ENCODE results near the gene STK39.

STK39 gene

DNA sequence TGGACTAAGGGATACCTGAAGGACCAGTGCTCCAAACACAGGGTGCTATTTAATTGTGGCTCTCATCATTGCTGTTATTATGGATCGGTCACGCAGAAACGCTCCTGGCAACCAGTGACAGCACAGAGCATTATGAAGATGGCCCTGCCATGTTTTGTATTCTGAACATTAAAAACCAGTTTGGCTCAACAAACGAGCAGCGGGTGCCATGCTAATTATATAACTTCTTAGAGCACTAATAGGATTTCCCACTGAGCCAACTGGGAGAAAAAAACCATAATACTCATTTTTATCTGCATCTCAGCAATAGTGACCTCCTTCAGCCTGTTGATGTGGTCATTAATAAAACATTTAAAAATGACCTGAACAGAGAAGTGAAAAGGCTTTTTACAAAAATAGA lies 212.8 kb downstream of the STK39 start:
- DNase-seq: no peak

DNA sequence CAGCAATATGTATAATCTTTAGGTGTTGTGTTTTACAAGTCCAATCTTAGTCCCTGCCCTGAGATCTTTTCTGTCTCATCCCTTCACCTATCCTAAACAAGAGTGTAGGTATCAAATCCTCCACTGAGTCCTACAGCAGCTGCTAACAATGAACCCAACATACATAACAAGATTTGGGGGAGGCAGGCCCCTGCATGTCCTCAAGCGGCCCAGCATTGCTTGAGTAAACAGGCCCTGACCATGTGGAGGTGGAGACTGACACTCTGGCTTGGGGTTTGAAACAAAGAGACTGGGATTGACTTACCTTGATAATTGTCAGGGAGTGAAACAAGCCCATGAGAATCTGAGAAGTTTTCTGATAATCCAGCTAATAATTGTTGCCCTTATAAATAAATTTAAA lies 213.4 kb downstream of the STK39 start:
- no peak for DNase-seq

GRCh38 chr2:168032091-168032490 lies 215.3 kb downstream of the STK39 start:
- no peak for DNase-seq

DNA sequence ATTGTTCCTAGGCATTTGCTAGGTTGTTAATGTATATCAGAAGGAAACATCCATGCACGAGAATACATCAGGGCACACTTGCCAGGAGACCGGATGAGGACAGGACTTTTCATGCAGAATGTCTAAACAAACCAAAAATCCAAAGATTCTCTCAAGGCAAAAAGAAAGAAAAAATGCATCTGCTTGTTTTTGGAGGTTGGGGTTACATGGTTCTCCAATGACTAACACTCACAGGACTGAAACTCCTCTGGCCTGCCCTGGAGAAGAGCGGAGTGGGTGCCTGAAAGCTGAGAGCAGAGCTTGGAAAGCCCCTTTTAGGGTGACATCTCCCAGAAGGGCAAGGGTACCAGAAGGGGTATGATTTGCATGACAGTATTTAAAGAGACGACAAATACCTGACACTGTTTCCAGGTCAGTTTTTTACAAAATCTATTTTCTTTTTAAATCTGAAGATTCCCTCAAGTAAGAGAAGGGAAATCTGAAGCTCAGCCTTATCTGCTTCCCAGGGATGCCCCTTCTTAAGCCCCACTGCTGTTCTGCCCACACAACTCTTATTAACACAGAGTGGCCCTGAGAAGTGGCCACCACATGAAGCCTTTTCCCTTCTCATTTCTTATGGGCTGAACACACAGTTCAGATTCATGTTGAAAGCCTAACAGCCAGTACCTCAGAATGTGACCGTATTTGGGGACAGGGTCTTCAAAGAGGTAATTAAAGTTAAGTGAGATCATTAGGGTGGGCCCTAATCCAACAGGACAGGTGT lies 216.4 kb downstream of the STK39 start:
- DNase-seq: no peak

GRCh38 chr2:168029071-168029470 lies 218.3 kb downstream of the STK39 start:
- no peak for DNase-seq

GRCh38 chr2:168028362-168028761 lies 219.0 kb downstream of the STK39 start:
- DNase-seq: no peak

GRCh38 chr2:168025487-168026202 lies 221.8 kb downstream of the STK39 start:
- DNase-seq: no peak

DNA sequence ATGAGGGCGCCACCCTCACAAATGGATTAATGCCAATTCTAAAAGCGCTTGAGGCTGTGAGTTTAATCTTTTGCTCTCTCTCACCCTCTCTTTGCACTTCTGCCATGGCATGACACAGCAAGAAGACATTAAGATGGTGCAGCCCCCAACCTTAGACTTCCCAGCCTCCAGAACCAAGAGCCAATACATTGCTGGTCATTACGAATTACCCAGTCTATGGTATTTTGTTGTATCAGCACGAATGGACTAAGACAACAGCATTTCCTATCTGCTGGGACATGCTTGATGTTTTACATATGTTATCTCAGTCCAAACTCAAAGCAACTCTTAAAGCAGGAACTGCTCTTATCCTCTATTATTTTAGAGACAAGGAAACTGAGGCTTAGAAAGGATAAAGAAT lies 222.9 kb downstream of the STK39 start:
- no peak for DNase-seq

DNA sequence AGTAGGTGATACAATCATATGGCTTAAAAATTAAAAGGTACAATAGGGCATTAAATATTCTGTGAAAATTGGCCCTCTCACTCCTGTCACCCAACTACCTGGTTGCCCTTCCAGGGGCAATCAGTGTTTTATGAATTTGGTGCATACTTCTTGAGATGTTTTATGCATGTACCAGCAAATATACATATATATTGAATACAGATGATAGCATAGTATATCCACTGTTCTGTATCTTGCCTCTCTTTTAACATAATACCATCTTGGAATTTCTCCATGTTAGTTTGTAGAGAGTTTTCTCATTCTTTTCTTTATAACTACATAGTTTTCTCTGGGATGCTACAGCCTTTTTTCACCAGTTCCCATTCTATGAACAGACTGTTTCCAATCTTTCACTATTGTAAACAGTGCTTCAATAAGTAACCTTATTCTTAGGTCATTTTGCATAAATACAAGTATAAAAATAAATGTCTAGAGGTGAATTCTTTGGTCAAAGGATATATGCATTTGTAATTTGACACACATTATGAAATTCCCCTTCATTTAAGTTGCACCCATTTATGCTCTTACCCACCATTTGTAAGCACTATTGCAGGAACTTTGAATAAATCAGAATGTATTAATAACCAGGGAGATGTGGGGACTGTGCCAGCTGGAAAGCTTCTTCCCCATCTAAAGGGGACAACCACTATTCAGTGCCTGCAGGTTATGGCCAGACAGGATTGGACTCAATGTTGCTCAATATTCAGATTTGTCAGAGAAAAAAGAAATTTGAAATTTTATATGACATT lies 225.4 kb downstream of the STK39 start:
- DNase-seq: no peak

DNA sequence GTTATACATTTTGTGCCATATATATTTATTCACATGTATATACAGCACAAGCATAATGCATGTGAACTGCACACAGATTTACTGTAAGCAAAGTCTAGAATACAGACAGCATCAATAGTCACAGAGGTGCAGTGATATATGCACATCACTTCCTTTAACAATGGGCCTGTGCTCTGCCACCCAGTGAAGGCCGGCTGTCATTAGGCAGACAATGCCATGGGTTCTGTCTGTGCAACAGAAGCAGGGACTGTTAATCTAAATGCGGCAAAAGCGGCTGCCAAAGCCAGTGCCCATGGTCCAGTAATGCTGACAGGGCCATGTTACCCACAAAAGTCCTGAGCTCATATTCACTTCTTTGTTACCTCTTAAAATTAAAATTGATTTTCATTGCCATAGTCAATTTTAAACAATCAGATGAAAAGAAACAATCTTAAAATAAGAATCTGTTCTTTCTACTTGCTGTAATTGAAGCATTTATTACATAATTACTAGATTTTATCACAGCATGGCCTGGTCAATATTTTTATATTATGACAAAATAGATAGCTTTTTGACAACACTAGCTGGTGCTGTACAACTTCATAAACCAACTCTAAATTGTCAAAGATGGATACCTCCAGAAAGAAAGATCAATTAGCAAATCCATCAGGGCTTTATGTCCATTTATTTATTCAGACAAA lies 232.0 kb downstream of the STK39 start:
- DNase-seq: no peak

DNA sequence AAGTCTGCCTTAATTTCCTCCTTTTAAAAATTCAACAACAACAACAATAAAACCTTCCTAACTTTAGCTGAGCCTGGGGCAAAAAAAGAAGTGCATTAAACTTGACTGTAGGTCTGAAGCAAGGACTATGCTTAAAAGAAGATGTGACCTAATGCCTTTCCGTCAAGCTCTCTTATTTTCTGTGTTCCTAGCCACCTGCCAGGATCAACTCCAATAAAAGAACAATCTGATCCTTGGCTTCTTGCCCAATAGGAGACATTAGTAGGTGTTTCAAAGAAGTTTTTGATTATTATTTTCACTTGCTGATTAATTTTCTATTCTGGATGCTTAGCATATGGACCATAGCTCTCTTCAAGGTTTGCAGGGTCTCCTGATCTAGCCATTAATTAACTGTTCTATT lies 237.5 kb downstream of the STK39 start:
- no peak for DNase-seq

DNA sequence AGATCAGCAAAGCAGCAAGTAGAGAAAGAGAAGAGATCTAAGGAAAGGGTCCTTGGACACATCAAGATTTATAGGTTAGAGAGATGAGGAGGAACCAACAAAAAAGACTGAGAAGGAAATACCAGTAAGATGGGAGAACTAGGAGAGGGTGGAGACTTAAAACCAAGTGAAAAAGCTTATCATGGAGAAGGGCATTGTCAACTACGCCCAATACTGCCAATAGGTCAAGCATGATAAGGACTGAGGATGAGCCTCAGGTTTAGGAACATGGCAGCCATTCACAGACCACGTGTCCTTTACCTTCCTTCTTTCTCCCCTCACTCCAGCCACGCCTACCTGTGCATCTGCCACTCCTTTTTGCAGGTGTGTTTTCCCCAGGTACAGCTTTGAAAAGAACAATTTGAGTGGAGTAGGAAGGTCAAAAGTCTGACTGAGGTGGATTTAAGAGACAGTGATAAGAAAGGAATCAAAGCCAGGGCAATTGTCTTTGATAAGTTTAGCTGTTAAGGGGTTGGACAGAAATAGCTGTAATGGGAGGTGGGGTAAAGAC lies 238.7 kb downstream of the STK39 start:
- no peak for DNase-seq

GRCh38 chr2:168006498-168006897 lies 240.9 kb downstream of the STK39 start:
- no peak for DNase-seq

- no peak for DNase-seq
Observed at GRCh38 chr2:168005586-168005985, 241.8 kb downstream of the STK39 start.

DNA sequence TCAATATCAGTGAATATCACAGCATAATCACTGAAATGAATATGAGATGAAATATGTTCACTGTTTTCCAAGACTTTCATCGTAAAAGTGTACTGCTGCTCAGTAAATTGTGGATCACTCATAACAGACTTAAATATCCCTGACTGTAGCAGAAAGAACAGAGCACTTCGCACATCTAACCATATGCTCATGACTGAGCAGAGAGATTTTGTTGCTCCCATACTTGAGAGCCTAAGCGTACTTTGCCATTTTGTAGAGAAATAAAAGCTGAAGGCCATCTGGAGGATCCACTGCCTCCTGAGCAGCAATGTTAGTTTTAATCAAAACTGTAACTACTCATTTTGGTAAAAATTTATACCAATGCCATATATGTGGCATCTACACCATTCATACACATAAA lies 243.5 kb downstream of the STK39 start:
- DNase-seq: no peak

DNA sequence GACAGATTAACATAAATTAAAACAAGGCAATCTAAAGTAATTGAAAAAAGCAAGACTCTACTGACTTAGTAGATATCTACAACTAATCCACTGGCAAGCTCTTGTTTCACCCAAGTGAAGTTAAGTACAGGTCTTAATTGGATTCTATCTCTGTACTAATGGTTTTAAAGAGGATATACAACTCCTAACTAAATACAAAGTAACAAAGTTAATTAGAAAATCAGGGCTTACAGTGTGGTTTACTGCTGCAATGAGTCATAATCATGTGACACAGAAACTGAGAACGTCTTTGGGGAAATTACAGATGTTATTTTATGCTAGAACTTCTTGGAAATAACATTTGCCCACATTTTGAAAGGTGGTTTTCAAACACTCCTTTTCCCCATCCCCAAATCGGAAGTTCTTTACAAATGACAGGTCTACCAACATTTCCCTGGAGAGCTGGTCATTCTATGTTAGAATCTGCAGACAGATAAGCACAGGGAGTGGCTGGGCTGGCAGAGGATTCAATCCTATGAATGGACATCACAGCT lies 245.3 kb downstream of the STK39 start:
- no peak for DNase-seq

DNA sequence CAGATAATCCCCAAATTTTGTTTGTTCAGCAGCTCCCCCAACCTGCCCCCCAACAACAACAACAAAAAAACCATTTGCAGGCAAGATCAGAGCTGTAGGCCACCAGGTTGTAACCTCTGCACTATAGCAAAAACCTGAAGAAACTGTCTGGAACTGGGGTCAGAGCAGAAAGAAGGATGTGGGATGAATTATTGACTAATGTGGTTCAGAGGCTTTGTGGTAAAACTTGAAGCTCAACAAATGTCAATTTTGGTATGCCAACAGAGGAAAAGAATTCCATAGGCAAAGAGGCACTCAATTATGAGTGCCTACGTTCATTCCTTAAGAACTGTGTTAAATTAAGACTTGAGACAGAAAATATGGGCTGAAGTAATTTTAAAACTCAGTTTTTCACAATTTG lies 255.1 kb downstream of the STK39 start:
- no peak for DNase-seq

GRCh38 chr2:167990062-167990461 lies 257.3 kb downstream of the STK39 start:
- no peak for DNase-seq

GRCh38 chr2:167988296-167988695 lies 259.1 kb downstream of the STK39 start:
- DNase-seq: no peak

- no peak for DNase-seq
Observed at GRCh38 chr2:167987558-167987957, 259.8 kb downstream of the STK39 start.

DNA sequence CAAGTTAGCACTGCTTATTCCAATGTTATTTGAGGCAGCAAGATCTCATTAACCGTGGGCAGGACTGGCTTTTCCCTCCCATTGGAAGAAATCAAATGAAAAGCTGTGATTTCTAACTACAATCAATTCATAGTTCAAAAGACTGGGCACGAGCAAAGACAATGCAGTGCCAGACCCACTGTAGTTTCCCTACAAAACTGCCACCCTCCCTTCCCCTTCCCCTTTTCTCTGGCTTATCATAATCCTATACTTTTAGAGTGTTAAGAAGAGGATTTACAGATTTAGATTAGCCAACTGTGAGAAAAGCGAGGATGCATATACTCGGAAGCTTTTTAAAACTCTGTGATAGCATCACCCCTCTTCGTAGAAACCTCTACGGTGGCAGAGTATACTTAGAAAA lies 260.4 kb downstream of the STK39 start:
- no peak for DNase-seq

GRCh38 chr2:167986223-167986622 lies 261.2 kb downstream of the STK39 start:
- no peak for DNase-seq

GRCh38 chr2:167981945-167982344 lies 265.4 kb downstream of the STK39 start:
- DNase-seq: no peak
